Hepatocyte (in vitro differentiated cells): Measurements from ENCODE around the gene ME2. TPM values are rescaled to one million over a fixed set of nuclear protein-coding genes. Genes with fewer than 3 reads are reported as not detected.
"Not testable (repeated sequence)": the region's sequence is repeated elsewhere in the genome, so short reads cannot be mapped to it uniquely, and the experiment has no call there.

Experiments used
- DNase-seq: peaks from one replicate; pipeline ENCODE4 v3.0.0-alpha.2; 2016; ENCODE audit warnings: low spot score
- H2AFZ ChIP-seq: fragments of 200-600 bp; sonication (generic); 2 replicates; pipeline ENCODE4 v1.6.0; 2016; ENCODE audit warnings: antibody characterized with exemption, mild to moderate bottlenecking
- H3K27ac ChIP-seq: fragments of 200-600 bp; sonication (generic); 2 replicates; pipeline ENCODE4 v1.5.1; 2016; ENCODE audit warnings: mild to moderate bottlenecking
- H3K27me3 ChIP-seq: fragments of 200-600 bp; sonication (generic); 2 replicates; pipeline ENCODE4 v1.6.1; 2016
- H3K36me3 ChIP-seq: fragments of 200-600 bp; sonication (generic); replicated peaks from 2 replicates; pipeline ENCODE4 v1.5.1; 2016; ENCODE audit warnings: low read depth; ENCODE audit not compliant: insufficient read depth
- H3K4me1 ChIP-seq: fragments of 200-600 bp; sonication (generic); 2 replicates; pipeline ENCODE4 v1.5.1; 2016; ENCODE audit warnings: mild to moderate bottlenecking, moderate library complexity; ENCODE audit not compliant: insufficient read depth
- H3K4me2 ChIP-seq: fragments of 200-600 bp; sonication (generic); 2 replicates; pipeline ENCODE4 v1.6.0; 2016
- H3K4me3 ChIP-seq: fragments of 200-600 bp; sonication (generic); 2 replicates; pipeline ENCODE4 v1.5.1; 2016; ENCODE audit warnings: mild to moderate bottlenecking
- H3K79me2 ChIP-seq: fragments of 200-600 bp; sonication (generic); 2 replicates; pipeline ENCODE4 v1.6.0; 2017; ENCODE audit warnings: mild to moderate bottlenecking
- H3K9me2 ChIP-seq: fragments of 200-600 bp; sonication (generic); replicated peaks from 2 replicates; pipeline ENCODE4 v1.6.0; 2017; ENCODE audit warnings: mild to moderate bottlenecking; ENCODE audit not compliant: insufficient read depth
- H3K9me3 ChIP-seq: fragments of 200-600 bp; sonication (generic); 2 replicates; pipeline ENCODE4 v1.5.1; 2016; ENCODE audit warnings: low read depth, mild to moderate bottlenecking
- H4K20me1 ChIP-seq: fragments of 200-600 bp; sonication (generic); 2 replicates; pipeline ENCODE4 v1.6.0; 2016; ENCODE audit warnings: mild to moderate bottlenecking; ENCODE audit not compliant: insufficient read depth, poor library complexity, severe bottlenecking
- CTCF ChIP-seq: fragments of 200-600 bp; sonication (generic); IDR thresholded peaks from 2 replicates; pipeline ENCODE4 v1.5.1; 2016; ENCODE audit warnings: antibody characterized with exemption, mild to moderate bottlenecking; ENCODE audit not compliant: poor library complexity
- EZH2 ChIP-seq: fragments of 200-600 bp; sonication (generic); IDR thresholded peaks from 2 replicates; pipeline ENCODE4 v1.6.1; 2016; ENCODE audit warnings: antibody characterized with exemption, mild to moderate bottlenecking, borderline replicate concordance
- EZH2phosphoT487 ChIP-seq: fragments of 200-600 bp; sonication (generic); IDR thresholded peaks from one replicate; pipeline ENCODE4 v1.6.1; 2018; ENCODE audit warnings: antibody characterized with exemption, mild to moderate bottlenecking, low read depth, moderate library complexity; ENCODE audit not compliant: unreplicated experiment, severe bottlenecking
- WGBS: methylation state at CpG from one replicate; pipeline ENCODE4 v1.1.6; 2016; ENCODE audit warnings: low lambda C conversion rate; ENCODE audit errors: missing lambda C conversion rate; 5-methylcytosine and 5-hydroxymethylcytosine counted together
- polyA plus RNA-seq: library from polyadenylated mRNA; unstranded; fragments of >200 nt; fragmentation: Nextera tagmentation; extraction: Ambion mirVana; gene quantifications from 2 replicates; pipeline ENCODE4 v1.2.1, GENCODE V29; 2016
- total RNA-seq: library from RNA; depleted of rRNA; stranded (reverse); fragments of >200 nt; gene quantifications from 2 replicates; pipeline ENCODE4 v1.2.3, GENCODE V29; 2014

ME2 gene
- total and polyA plus RNA-seq, 2 experiments from 2014 or later, result 33.6 to 45.8 TPM

- Histone ChIP-seq H4K20me1 (no peaks in the 10 kb centered on the region), H3K27ac (peak overlapping the region; percentile 95), H3K4me1 (peaks cover 17% of the 10 kb centered on the region), H3K9me3 (no peaks in the 10 kb centered on the region), H3K4me3 (peak overlapping the region; percentile 85), H3K4me2 (peak overlapping the region; percentile 79), H3K9me2 (no peaks in the 10 kb centered on the region), H3K79me2 (peaks cover 31% of the 10 kb centered on the region), H3K27me3 (no peaks in the 10 kb centered on the region), H3K36me3 (no peaks in the 10 kb centered on the region), H2AFZ (peak overlapping the region; percentile 95)
- TF ChIP-seq EZH2 (no peak), CTCF (no peak), EZH2phosphoT487 (no peak)
- DNase-seq, result no peak
- WGBS, result 85% methylated on average over 8 of the region's 8 CpGs
Measured at GRCh38 chr18:50877545-50878265, 1.2 kb upstream of the ME2 start.

- WGBS, result under 1% methylated on average over 36 of the region's 61 CpGs
- Histone ChIP-seq H4K20me1 (no peaks in the 10 kb centered on the region), H3K9me2 (no peaks in the 10 kb centered on the region), H3K27ac (peak overlapping the region; percentile 85), H3K9me3 (no peaks in the 10 kb centered on the region), H3K4me3 (peak overlapping the region; percentile 76), H3K79me2 (peaks cover 49% of the 10 kb centered on the region), H3K4me2 (peak overlapping the region; percentile 80), H2AFZ (peak overlapping the region; percentile 61), H3K36me3 (no peaks in the 10 kb centered on the region), H3K27me3 (no peaks in the 10 kb centered on the region), H3K4me1 (peaks cover 17% of the 10 kb centered on the region)
- no peak for TF ChIP-seq CTCF
- TF ChIP-seq EZH2, result no peak
- TF ChIP-seq EZH2phosphoT487, result no peak
- DNase-seq, result no peak
Measured at GRCh38 chr18:50879302-50880118, 592 bp downstream of the ME2 start.

GRCh38 chr18:50880119-50880465, 1.2 kb downstream of the ME2 start:
- no peak for DNase-seq
- Histone ChIP-seq H3K36me3 (no peaks in the 10 kb centered on the region), H3K9me3 (no peaks in the 10 kb centered on the region), H3K27ac (peak overlapping the region; percentile 85), H3K9me2 (no peaks in the 10 kb centered on the region), H2AFZ (peak overlapping the region; percentile 61), H3K4me1 (peaks cover 17% of the 10 kb centered on the region), H4K20me1 (no peaks in the 10 kb centered on the region), H3K4me2 (peak overlapping the region; percentile 80), H3K4me3 (peak overlapping the region; percentile 76), H3K27me3 (no peaks in the 10 kb centered on the region), H3K79me2 (peaks cover 55% of the 10 kb centered on the region)
- 20% methylated on average over 6 of the region's 6 CpGs for WGBS
- TF ChIP-seq EZH2, result no peak
- no peak for TF ChIP-seq EZH2phosphoT487
- TF ChIP-seq CTCF, result no peak

- 94% methylated on average over 9 of the region's 9 CpGs for WGBS
- peaks cover 63% of the 10 kb centered on the region for H3K79me2 ChIP-seq
- not testable (repeated sequence) for DNase-seq, H3K27ac ChIP-seq, H4K20me1 ChIP-seq, H3K4me3 ChIP-seq, H3K9me2 ChIP-seq, H3K27me3 ChIP-seq, H3K9me3 ChIP-seq, H2AFZ ChIP-seq, H3K36me3 ChIP-seq
- peaks cover 17% of the 10 kb centered on the region for H3K4me1 ChIP-seq
- H3K4me2 ChIP-seq, result peak overlapping the region; percentile 80
Measured at GRCh38 chr18:50880944-50881343, 2.0 kb downstream of the ME2 start.
